GM12892 (cell line): Measurements from ENCODE around the gene KCNT1.

Source experiments
- POLR2A ChIP-seq: IDR thresholded peaks from 2 replicates; pipeline ENCODE4 v1.6.1; 2011; ENCODE audit warnings: low read depth, low read length, control low read depth
- POLR2AphosphoS5 ChIP-seq: IDR thresholded peaks from 2 replicates; pipeline ENCODE4 v1.6.1; 2011; ENCODE audit warnings: low read depth, low read length, control low read depth
- TAF1 ChIP-seq: IDR thresholded peaks from 2 replicates; pipeline ENCODE4 v1.6.1; 2011; ENCODE audit warnings: low read depth, mild to moderate bottlenecking, control low read depth, low read length, borderline replicate concordance

DNA sequence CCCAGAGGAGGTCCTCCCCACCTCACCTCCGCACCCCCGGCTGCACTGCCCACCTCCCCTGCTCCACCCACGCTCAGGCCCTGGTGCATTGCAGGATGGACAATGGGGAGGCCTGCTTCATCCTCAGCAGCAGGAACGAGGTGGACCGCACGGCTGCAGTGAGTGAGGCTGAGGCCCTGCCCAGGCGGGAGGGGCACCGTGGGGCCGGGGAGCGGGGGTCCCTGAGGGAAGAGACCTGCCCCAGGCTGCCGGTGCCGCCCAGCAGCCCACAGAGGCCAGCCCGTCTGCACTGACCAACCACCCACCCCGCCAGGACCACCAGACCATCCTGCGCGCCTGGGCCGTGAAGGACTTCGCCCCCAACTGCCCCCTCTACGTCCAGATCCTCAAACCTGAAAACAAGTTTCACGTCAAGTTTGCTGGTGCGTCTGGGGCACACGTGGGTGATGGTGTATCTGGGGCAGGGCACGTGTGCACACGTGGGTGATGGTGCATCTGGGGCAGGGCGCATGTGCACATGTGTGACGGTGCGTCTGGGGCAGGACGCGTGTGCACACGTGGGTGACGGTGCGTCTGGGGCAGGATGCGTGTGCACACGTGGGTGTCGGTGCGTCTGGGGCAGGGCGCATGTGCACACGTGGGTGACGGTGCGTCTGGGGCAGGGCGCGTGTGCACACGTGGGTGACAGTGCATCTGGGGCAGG, 66.7 kb downstream of the KCNT1 start:
- no peak for TF ChIP-seq POLR2AphosphoS5
- no peak for TF ChIP-seq POLR2A
- TF ChIP-seq TAF1: no peak
